Thyroid gland (tissue), 4 donors: Measurements from ENCODE around the gene CXCR4.

Experiments
- POLR2A ChIP-seq, 2 donors: fragments of 450-650 bp; IDR thresholded peaks; one replicate each; pipeline ENCODE4 v1.6.1; 2017; ENCODE audit warnings: antibody characterized with exemption in 2 of 2, mild to moderate bottlenecking in 2 of 2, moderate library complexity in 1 of 2
- TF ChIP-seq, protein P1 (sequence below), 6 experiments: fragments of 200-600 bp in 3 of 6; fragments of 450-650 bp in 3 of 6; sonication (generic) in 3 of 6; IDR thresholded peaks; one replicate each; pipeline ENCODE4 v1.5.1; 2016 to 2019; ENCODE audit warnings: antibody characterized with exemption in 6 of 6, mild to moderate bottlenecking in 2 of 6, inconsistent platforms in 1 of 6, moderate library complexity in 1 of 6

DNA sequence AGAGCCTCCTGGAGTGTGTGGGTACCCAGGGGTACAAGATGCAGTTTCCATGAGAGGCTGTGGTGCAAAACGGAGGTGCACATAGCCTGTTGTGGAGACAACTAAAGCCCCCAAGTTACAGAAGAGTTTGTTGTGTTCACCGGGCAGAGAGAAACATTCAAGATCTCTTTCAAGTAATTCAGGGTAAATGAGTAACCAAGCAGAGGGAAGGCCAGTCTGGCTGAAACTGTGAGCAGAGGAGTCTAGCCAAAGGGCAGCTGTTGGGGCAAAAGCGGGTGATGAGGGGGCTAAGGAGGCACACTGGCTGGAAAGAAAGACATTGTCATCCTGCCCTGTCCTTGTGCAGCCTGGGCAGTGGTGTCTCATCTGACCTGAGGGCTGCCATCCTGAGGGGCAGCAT is 52.0 kb downstream of the CXCR4 start:
- TF ChIP-seq POLR2A (IDR thresholded peaks at IDR 0.05) = no peak
- TF ChIP-seq, protein P1, sequence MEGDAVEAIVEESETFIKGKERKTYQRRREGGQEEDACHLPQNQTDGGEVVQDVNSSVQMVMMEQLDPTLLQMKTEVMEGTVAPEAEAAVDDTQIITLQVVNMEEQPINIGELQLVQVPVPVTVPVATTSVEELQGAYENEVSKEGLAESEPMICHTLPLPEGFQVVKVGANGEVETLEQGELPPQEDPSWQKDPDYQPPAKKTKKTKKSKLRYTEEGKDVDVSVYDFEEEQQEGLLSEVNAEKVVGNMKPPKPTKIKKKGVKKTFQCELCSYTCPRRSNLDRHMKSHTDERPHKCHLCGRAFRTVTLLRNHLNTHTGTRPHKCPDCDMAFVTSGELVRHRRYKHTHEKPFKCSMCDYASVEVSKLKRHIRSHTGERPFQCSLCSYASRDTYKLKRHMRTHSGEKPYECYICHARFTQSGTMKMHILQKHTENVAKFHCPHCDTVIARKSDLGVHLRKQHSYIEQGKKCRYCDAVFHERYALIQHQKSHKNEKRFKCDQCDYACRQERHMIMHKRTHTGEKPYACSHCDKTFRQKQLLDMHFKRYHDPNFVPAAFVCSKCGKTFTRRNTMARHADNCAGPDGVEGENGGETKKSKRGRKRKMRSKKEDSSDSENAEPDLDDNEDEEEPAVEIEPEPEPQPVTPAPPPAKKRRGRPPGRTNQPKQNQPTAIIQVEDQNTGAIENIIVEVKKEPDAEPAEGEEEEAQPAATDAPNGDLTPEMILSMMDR (IDR thresholded peaks at IDR 0.05) = no peak
